ENCODE data around the gene PCSK1.
"Not testable (repeated sequence)": the region's sequence is repeated elsewhere in the genome, so short reads cannot be mapped to it uniquely, and the experiment has no call there.

PCSK1 gene

GRCh38 chr5:96373381-96373733 lies 59.7 kb downstream of the PCSK1 start:
- Histone ChIP-seq H4K20me1 (ENCODE audit: control insufficient read depth, insufficient read depth, low read depth, low read length) (no peaks in the 10 kb centered on the region), H3K27ac (ENCODE audit: low read depth, low read length) (no peak overlapping the region), H3K4me2 (ENCODE audit: low read length) (no peak overlapping the region), H3F3A (ENCODE audit: control insufficient read depth, insufficient read depth) (no peaks in the 10 kb centered on the region), H3K79me2 (ENCODE audit: control insufficient read depth, low read length) (no peaks in the 10 kb centered on the region), H3K9me3 (ENCODE audit: control insufficient read depth, insufficient read depth, low read length) (no peaks in the 10 kb centered on the region), H3K4me3 (ENCODE audit: low read length) (no peak overlapping the region), H3K27me3 (ENCODE audit: control insufficient read depth, low read length) (no peaks in the 10 kb centered on the region), H3K9me2 (replicated peaks; ENCODE audit: control insufficient read depth, low read length) (no peaks in the 10 kb centered on the region), H3K4me1 (ENCODE audit: control insufficient read depth, low read length) (no peaks in the 10 kb centered on the region), H3K36me3 (ENCODE audit: control insufficient read depth, low read length) (no peaks in the 10 kb centered on the region)
- TF ChIP-seq EZH2phosphoT487 (IDR thresholded peaks at IDR 0.05; ENCODE audit: borderline replicate concordance, low read length) = no peak
- no peak for TF ChIP-seq CTCF (IDR thresholded peaks at IDR 0.05; ENCODE audit: low read depth, low read length, poor library complexity, severe bottlenecking)

GRCh38 chr5:96372726-96373380 lies 60.2 kb downstream of the PCSK1 start:
- Histone ChIP-seq H3K4me3 (ENCODE audit: low read length) (no peak overlapping the region), H3K79me2 (ENCODE audit: control insufficient read depth, low read length) (no peaks in the 10 kb centered on the region), H3K4me2 (ENCODE audit: low read length) (no peak overlapping the region), H3K36me3 (ENCODE audit: control insufficient read depth, low read length) (no peaks in the 10 kb centered on the region), H3F3A (ENCODE audit: control insufficient read depth, insufficient read depth) (no peaks in the 10 kb centered on the region), H3K27ac (ENCODE audit: low read depth, low read length) (no peak overlapping the region), H3K9me2 (replicated peaks; ENCODE audit: control insufficient read depth, low read length) (no peaks in the 10 kb centered on the region), H3K4me1 (ENCODE audit: control insufficient read depth, low read length) (no peaks in the 10 kb centered on the region), H3K27me3 (ENCODE audit: control insufficient read depth, low read length) (no peaks in the 10 kb centered on the region), H3K9me3 (ENCODE audit: control insufficient read depth, insufficient read depth, low read length) (no peaks in the 10 kb centered on the region), H4K20me1 (ENCODE audit: control insufficient read depth, insufficient read depth, low read depth, low read length) (no peaks in the 10 kb centered on the region)
- TF ChIP-seq EZH2phosphoT487 (IDR thresholded peaks at IDR 0.05; ENCODE audit: borderline replicate concordance, low read length) (no peak), CTCF (IDR thresholded peaks at IDR 0.05; ENCODE audit: low read depth, low read length, poor library complexity, severe bottlenecking) (no peak)

GRCh38 chr5:96370976-96371375 lies 62.1 kb downstream of the PCSK1 start:
- no peaks in the 10 kb centered on the region for H3F3A ChIP-seq (ENCODE audit: control insufficient read depth, insufficient read depth)
- H3K4me2 ChIP-seq (ENCODE audit: low read length) = no peak overlapping the region
- H3K27ac ChIP-seq (ENCODE audit: low read depth, low read length) = no peak overlapping the region
- no peaks in the 10 kb centered on the region for H3K79me2 ChIP-seq (ENCODE audit: control insufficient read depth, low read length)
- no peaks in the 10 kb centered on the region for H3K9me2 ChIP-seq (replicated peaks; ENCODE audit: control insufficient read depth, low read length)
- no peaks in the 10 kb centered on the region for H4K20me1 ChIP-seq (ENCODE audit: control insufficient read depth, insufficient read depth, low read depth, low read length)
- no peaks in the 10 kb centered on the region for H3K4me1 ChIP-seq (ENCODE audit: control insufficient read depth, low read length)
- H3K4me3 ChIP-seq (ENCODE audit: low read length) = no peak overlapping the region
- no peaks in the 10 kb centered on the region for H3K27me3 ChIP-seq (ENCODE audit: control insufficient read depth, low read length)
- H3K36me3 ChIP-seq (ENCODE audit: control insufficient read depth, low read length) = no peaks in the 10 kb centered on the region
- H3K9me3 ChIP-seq (ENCODE audit: control insufficient read depth, insufficient read depth, low read length) = no peaks in the 10 kb centered on the region
- no peak for TF ChIP-seq EZH2phosphoT487 (IDR thresholded peaks at IDR 0.05; ENCODE audit: borderline replicate concordance, low read length)
- no peak for TF ChIP-seq CTCF (IDR thresholded peaks at IDR 0.05; ENCODE audit: low read depth, low read length, poor library complexity, severe bottlenecking)

GRCh38 chr5:96367337-96367736 lies 65.7 kb downstream of the PCSK1 start:
- H3K4me3 ChIP-seq (ENCODE audit: low read length); H3K4me1 ChIP-seq (ENCODE audit: control insufficient read depth, low read length); H3K79me2 ChIP-seq (ENCODE audit: control insufficient read depth, low read length); H4K20me1 ChIP-seq (ENCODE audit: control insufficient read depth, insufficient read depth, low read depth, low read length); H3K4me2 ChIP-seq (ENCODE audit: low read length); H3K36me3 ChIP-seq (ENCODE audit: control insufficient read depth, low read length); H3K27me3 ChIP-seq (ENCODE audit: control insufficient read depth, low read length); H3K9me2 ChIP-seq (replicated peaks; ENCODE audit: control insufficient read depth, low read length); H3K9me3 ChIP-seq (ENCODE audit: control insufficient read depth, insufficient read depth, low read length); H3K27ac ChIP-seq (ENCODE audit: low read depth, low read length); H3F3A ChIP-seq (ENCODE audit: control insufficient read depth, insufficient read depth): not testable (repeated sequence)
